ENCODE measurements around the gene CTBP2.
A peak's percentile ranks its signal among the peaks of the same experiment; 100 is the strongest.
"Not testable (repeated sequence)": the region's sequence is repeated elsewhere in the genome, so short reads cannot be mapped to it uniquely, and the experiment has no call there.

The CTBP2 gene

DNA sequence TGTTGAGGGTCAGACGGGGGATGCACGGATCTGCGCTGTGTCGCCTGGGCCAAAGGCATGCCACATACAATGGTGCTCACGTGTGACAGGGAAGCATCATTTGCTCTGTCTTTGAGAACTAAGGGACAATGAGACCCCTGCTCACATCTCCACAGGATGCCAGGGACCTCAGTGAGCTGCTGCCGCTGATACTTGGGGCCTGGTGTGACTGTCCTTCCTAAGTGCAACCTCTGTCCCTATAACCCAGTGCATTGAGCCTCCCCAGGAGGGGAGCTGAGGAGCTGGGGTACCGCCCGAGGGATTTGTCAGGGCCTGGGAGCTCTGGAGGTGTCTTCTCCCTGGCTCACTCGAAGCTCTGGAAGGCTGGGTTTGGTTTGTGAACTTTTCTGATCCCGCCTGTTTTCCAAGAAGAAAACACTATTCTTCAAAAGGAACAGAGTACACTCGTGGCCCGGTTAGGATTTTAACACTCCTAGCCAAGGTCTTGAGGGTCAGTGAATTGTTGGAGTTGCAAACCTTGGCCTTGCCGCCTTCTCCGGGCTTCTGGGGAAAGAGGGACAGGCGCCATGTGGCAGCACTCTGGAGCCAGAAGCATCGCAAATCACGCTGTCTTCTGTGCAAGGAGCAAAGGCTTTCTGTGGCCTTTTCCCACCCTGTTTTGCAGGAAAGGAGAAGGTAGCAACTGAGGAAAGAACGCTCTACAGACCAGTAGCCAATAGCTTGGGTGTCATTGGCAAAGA, 26.2 kb upstream of the CTBP2 start:
- DNase-seq (ENCODE audit: low read depth in 2 of 2), result no peak

GRCh38 chr10:125179107-125179506, 18.7 kb upstream of the CTBP2 start:
- DNase-seq (ENCODE audit: low read depth in 2 of 2), result not testable (repeated sequence)

GRCh38 chr10:125177641-125178640, 17.6 kb upstream of the CTBP2 start:
- no peak for DNase-seq (ENCODE audit: low read depth in 2 of 2)

GRCh38 chr10:125175807-125176206, 15.4 kb upstream of the CTBP2 start:
- no peak for DNase-seq (ENCODE audit: low read depth in 2 of 2)

DNA sequence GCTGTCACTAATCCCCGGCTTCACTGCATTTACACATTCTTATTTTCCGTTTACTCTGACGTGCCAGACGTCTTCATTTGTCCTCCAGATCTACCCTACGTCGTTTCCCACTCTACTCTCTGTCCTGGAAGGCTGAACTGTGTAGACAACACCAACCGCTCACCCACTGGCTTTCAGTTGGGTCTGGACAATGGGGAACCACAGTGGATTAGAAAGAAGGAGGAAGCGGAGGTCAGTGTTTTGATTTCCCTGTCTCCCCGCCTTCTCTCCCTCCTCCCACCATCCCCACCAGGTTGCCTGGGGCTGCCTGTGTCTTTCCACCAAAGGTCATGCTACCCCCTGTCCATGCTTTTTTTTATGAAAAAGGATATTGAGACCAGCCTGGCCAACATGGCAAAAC, 14.0 kb upstream of the CTBP2 start:
- no peak for DNase-seq (ENCODE audit: low read depth in 2 of 2)

DNA sequence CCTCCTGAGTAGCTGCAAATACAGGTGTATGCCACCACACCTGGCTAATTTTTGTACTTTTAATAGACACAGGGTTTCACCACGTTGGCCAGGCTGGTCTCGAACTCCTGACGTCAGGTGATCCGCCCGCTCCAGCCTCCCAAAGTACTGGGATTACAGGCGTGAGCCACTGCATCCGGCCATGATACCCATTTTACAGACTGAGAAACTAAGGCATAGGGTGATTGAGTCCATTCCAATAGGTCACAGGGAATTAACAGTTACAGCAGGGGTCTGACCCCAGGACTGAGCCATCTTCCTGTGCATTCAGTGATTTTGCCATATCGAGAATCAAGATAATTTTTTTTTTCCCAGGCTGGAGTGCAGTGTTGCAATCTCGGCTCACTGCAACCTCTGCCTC, 12.3 kb upstream of the CTBP2 start:
- no peak for DNase-seq (ENCODE audit: low read depth in 2 of 2)

- DNase-seq (ENCODE audit: low read depth in 2 of 2), result no peak
These were observed 11.3 kb upstream of the CTBP2 start for GRCh38 chr10:125171402-125172306.

GRCh38 chr10:125169915-125170314, 9.6 kb upstream of the CTBP2 start:
- no peak for DNase-seq (ENCODE audit: low read depth in 2 of 2)

- no peak for DNase-seq (ENCODE audit: low read depth in 2 of 2)
These were observed 8.9 kb upstream of the CTBP2 start for GRCh38 chr10:125169279-125169678.

DNA sequence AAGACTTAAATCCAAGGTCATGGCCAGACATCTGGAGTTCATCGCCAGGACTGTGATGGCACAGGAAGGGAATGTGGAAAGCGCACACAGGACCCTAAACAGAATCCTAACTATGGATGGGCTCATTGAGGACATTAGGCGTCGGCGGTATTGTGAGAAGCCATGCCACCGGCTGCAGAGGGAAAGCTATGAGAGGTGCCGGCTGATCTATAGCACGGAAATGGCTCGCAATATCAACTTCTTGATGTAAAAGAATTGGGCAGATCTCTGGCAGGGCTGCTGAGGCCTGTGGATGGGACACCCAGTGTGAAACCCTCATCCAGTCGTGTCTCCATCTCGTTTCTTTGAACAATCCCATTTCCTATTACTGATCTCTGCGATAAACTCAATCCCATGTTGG, 6.3 kb upstream of the CTBP2 start:
- DNase-seq (ENCODE audit: low read depth in 2 of 2), result no peak

GRCh38 chr10:125165584-125166573, 5.5 kb upstream of the CTBP2 start:
- no peak for DNase-seq (ENCODE audit: low read depth in 2 of 2)

- DNase-seq (ENCODE audit: low read depth in 2 of 2), result no peak
These were observed 4.1 kb upstream of the CTBP2 start for GRCh38 chr10:125164421-125164820.

- no peak for DNase-seq (ENCODE audit: low read depth in 2 of 2)
These were observed 3.4 kb upstream of the CTBP2 start for GRCh38 chr10:125163803-125164202.

DNA sequence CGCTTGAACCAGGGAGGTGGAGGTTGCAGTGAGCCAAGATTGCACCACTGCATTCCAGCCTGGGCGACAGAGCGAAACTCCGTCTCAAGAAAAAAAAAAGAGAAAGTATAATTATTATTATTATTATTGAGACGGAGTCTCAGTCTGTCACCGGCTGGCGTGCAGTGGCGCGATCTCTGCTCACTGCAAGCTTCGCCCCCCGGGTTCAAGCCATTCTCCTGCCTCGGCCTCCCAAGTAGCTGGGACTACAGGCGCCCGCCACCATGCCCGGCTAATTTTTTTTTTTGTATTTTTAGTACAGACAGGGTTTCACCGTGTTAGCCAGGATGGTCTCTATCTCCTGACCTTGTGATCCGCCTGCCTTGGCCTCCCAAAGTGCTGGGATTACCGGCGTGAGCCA, 2.9 kb upstream of the CTBP2 start:
- DNase-seq (ENCODE audit: low read depth in 2 of 2), result not testable (repeated sequence)

GRCh38 chr10:125162120-125162931, 2.0 kb upstream of the CTBP2 start:
- no peak for DNase-seq (ENCODE audit: low read depth in 2 of 2)

- no peak for DNase-seq (ENCODE audit: low read depth in 2 of 2)
These were observed 1.4 kb upstream of the CTBP2 start for GRCh38 chr10:125161707-125162119.

DNA sequence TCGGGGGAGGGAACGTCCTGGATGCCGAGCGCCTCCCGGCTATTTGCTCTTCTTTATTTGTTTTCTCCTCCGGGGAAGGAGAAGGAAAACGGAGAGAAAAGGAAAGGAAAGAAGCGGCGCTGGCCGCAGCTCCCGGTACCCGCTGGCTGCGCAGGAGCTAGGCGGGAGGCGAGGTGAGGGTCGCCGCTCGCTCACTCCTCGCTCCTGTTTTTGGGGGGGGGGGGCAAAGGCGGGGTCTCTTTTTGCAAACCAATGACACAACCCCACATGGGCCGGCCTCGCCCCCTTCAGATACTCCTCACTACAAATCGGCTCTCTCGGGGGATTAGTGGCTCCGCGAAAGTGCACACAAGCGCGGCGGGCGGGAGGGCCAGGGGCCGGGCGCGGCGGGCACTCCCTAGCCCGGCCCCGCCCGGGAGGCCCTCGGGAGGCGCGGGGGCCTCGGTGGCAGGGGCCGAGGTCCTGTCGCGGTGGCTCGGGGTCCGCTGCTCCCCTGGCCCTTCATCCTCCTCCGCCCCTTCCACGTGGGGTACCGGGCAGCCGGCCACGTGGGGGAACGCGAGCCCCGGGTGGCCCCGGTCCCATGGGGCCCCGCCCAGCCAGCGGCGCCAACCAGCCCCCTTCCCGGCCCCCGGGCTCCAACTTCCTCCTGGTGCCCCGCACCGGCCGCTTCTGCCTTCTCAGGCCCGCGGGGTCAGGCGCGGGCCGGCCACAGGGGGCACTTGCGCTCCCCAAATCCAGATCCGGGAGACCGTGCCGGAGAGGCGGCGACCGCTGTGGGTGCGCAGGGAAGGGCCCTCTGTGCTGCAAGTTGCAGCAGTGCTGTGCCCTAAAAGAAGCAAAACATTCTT, 718 bp upstream of the CTBP2 start:
- peak; percentile 68 to 70 for DNase-seq (ENCODE audit: low read depth in 2 of 2)

- no peak for DNase-seq (ENCODE audit: low read depth in 2 of 2)
These were observed 854 bp downstream of the CTBP2 start for GRCh38 chr10:125159486-125159931.

All from fibroblast of skin of left biceps (primary cell).